Prostate gland (tissue), 2 donors: ENCODE results near the gene ANAPC16.

Experiments used
- CTCF ChIP-seq, 4 experiments: fragments of 200-600 bp in 2 of 4; fragments of 450-650 bp in 2 of 4; sonication (generic) in 2 of 4; IDR thresholded peaks; 1 replicate in 3 of 4; 2 replicates in 1 of 4; pipeline ENCODE4 v1.5.1; 2016 to 2019; ENCODE audit warnings: antibody characterized with exemption in 4 of 4, mild to moderate bottlenecking in 2 of 4, moderate library complexity in 2 of 4
- POLR2AphosphoS5 ChIP-seq: sonication (generic); formaldehyde crosslinking; IDR thresholded peaks from one replicate; pipeline ENCODE4 v1.6.1; 2017; ENCODE audit warnings: antibody characterized with exemption

- TF ChIP-seq CTCF (IDR thresholded peaks at IDR 0.05) (no peak), POLR2AphosphoS5 (no peak)
Measured at GRCh38 chr10:72221278-72221677, 5.5 kb downstream of the ANAPC16 start.
